ENCODE results near the gene GUCY1A2. TPM values are rescaled to one million over a fixed set of nuclear protein-coding genes. Genes with fewer than 3 reads are reported as not detected.

The GUCY1A2 gene
- total RNA-seq, 1 experiment from 2014 or later = 0.10 TPM

- H3K9ac ChIP-seq (ENCODE audit: low read length) = no peak overlapping the region
Observed at GRCh38 chr11:106961048-106961447, 57.2 kb downstream of the GUCY1A2 start.

More at GRCh38 chr11:106961048-106961447, 57.2 kb downstream of the GUCY1A2 start:
- TF ChIP-seq, protein P1, sequence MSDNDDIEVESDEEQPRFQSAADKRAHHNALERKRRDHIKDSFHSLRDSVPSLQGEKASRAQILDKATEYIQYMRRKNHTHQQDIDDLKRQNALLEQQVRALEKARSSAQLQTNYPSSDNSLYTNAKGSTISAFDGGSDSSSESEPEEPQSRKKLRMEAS (IDR thresholded peaks at IDR 0.05) = no peak
- TF ChIP-seq REST (IDR thresholded peaks at IDR 0.05; ENCODE audit: low read depth) = no peak
- TF ChIP-seq ZNF274 (IDR thresholded peaks at IDR 0.05; ENCODE audit: low read depth, low read length) = no peak
- no peak for TF ChIP-seq FOSL1 (IDR thresholded peaks at IDR 0.05; ENCODE audit: low read depth)
- TF ChIP-seq CBX3 (IDR thresholded peaks at IDR 0.05; ENCODE audit: low read depth) = no peak
- no peak for TF ChIP-seq JUND (IDR thresholded peaks at IDR 0.05)
- TF ChIP-seq CTCF (IDR thresholded peaks at IDR 0.05 in 2 of 3, conservative IDR thresholded peaks at IDR 0.05 in 1 of 3; ENCODE audit: borderline replicate concordance in 1 of 3, insufficient read depth in 1 of 3, low read depth in 2 of 3, low read length in 2 of 3) = no peak
- no peak for TF ChIP-seq ELF1 (IDR thresholded peaks at IDR 0.05; ENCODE audit: borderline replicate concordance, low read depth)
- TF ChIP-seq YY1 (IDR thresholded peaks at IDR 0.05; ENCODE audit: extremely low read depth, insufficient replicate concordance, low read depth, low read length) = no peak
- TF ChIP-seq SP1 (IDR thresholded peaks at IDR 0.05; ENCODE audit: low read depth) = no peak
- TF ChIP-seq CEBPB (IDR thresholded peaks at IDR 0.05; ENCODE audit: low read depth) = no peak
- no peak for TF ChIP-seq ZFX (IDR thresholded peaks at IDR 0.05)
- TF ChIP-seq SRF (IDR thresholded peaks at IDR 0.05; ENCODE audit: low read depth) = no peak
- no peak for TF ChIP-seq EZH2 (IDR thresholded peaks at IDR 0.05)
- TF ChIP-seq SIN3A (IDR thresholded peaks at IDR 0.05; ENCODE audit: low read depth) = no peak
- no peak for TF ChIP-seq POLR2AphosphoS5 (IDR thresholded peaks at IDR 0.05; ENCODE audit: low read depth, low read length)
- no peak for TF ChIP-seq TCF7L2 (IDR thresholded peaks at IDR 0.05; ENCODE audit: borderline replicate concordance, extremely low read depth, insufficient read depth, insufficient read length)
- TF ChIP-seq EGR1 (IDR thresholded peaks at IDR 0.05; ENCODE audit: low read depth) = no peak
- TF ChIP-seq RAD21 (IDR thresholded peaks at IDR 0.05; ENCODE audit: low read depth) = no peak
- ChIA-PET CTCF (no interaction called here), RAD21 (ENCODE audit: low non-redundant PET in 1 of 2, low total read pairs in 2 of 2, uncharacterized antibody in 2 of 2, unreplicated experiment in 2 of 2) (no interaction called here), POLR2A (no interaction called here)
- Histone ChIP-seq H3K27me3 (ENCODE audit: insufficient read depth, low read length) (peaks cover 14% of the 10 kb centered on the region; the same call in 1 of the 2 replicates), H4K20me1 (ENCODE audit: insufficient read depth) (no peaks in the 10 kb centered on the region), H3K4me1 (ENCODE audit: control insufficient read depth in 1 of 2, insufficient read depth in 2 of 2, low read length in 2 of 2) (no peaks in the 10 kb centered on the region), H3K36me3 (ENCODE audit: control insufficient read depth in 1 of 2, insufficient read depth in 2 of 2, low read length in 2 of 2) (no peaks in the 10 kb centered on the region), H2AFZ (ENCODE audit: low read depth, low read length, poor library complexity, severe bottlenecking) (no peak overlapping the region), H3K9me2 (ENCODE audit: insufficient read depth) (no peaks in the 10 kb centered on the region), H3K79me2 (ENCODE audit: insufficient read depth, low read length) (no peaks in the 10 kb centered on the region), H3K9me3 (ENCODE audit: control insufficient read depth in 1 of 2, insufficient read depth in 1 of 2, low read depth in 1 of 2, low read length in 2 of 2) (no peaks in the 10 kb centered on the region), H3K27ac (ENCODE audit: low read depth, low read length) (no peak overlapping the region), H3K4me3 (replicated peaks in 1 of 2; ENCODE audit: low read depth in 1 of 2, low read length in 2 of 2) (no peak overlapping the region), H3K4me2 (ENCODE audit: low read length) (no peak overlapping the region)
- ATAC-seq = no peak
- no TSS peak for BruUV-seq (replicated peaks)
- no peak for DNase-seq (ENCODE audit: low read depth, low spot score)
- intact Hi-C loops (cut with micrococcal nuclease) = no loop called here
